K562 (cell line): ENCODE measurements around the gene ERO1B. TPM values are rescaled to one million over a fixed set of nuclear protein-coding genes. Genes with fewer than 3 reads are reported as not detected.
A peak's percentile ranks its signal among the peaks of the same experiment; 100 is the strongest.

Experiments
- ATAC-seq: fragments of 200-7000 bp; cut with Tn5 transposase; 3 replicates; pipeline ENCODE4 v1.9.1; 2020; ENCODE audit warnings: moderate library complexity
- BruUV-seq: library from RNA; stranded (reverse); fragments of 400-500 nt; replicated peaks from 2 replicates; lab custom pipeline; 2021; lab: Mats Ljungman, UMichigan
- CTCF ChIA-PET: fragments of 300-600 bp; formaldehyde crosslinking; extraction: SDS; loops from one replicate; lab custom pipeline; 2021; ENCODE audit warnings: low intra/inter-chr PET ratio; lab: Yijun Ruan, JAX
- POLR2A ChIA-PET: fragments of 300-600, 350-650 bp; sonication (Branson Sonifier 250); formaldehyde crosslinking; extraction: SDS; loops from one replicate; lab custom pipeline; 2021; ENCODE audit warnings: antibody characterized with exemption, inconsistent platforms; lab: Yijun Ruan, JAX
- DNase-seq, 4 experiments: peaks; one replicate each; pipeline versions ENCODE4 v3.0.0 to v3.0.0-alpha.2; 2011 to 2018; ENCODE audit warnings: low spot score in 3 of 4, mixed read lengths in 3 of 4; ENCODE audit errors: extremely low read depth in 1 of 4
- FAIRE-seq: peaks from 2 replicates; lab custom pipeline; 2011; peaks lifted over from hg19 to GRCh38; lab: Jason Lieb, UNC
- H2AFZ ChIP-seq: 2 replicates; pipeline ENCODE4 v1.6.0; 2011; ENCODE audit warnings: low read depth, low read length, control low read depth, inconsistent platforms
- H3K27ac ChIP-seq: fragments of 200-600 bp; 3 replicates; pipeline ENCODE4 v1.8.0; 2011; ENCODE audit warnings: low read depth, mild to moderate bottlenecking, control low read depth, inconsistent platforms, low read length, moderate library complexity, mixed read lengths; ENCODE audit errors: extremely low read depth
- H3K27me3 ChIP-seq, 2 experiments: fragments of 300-600 bp in 1 of 2; 2 replicates in 1 of 2; 3 replicates in 1 of 2; pipeline versions ENCODE4 v1.6.0 to v1.8.0; 2011; ENCODE audit warnings: inconsistent platforms in 2 of 2, low read length in 2 of 2, mild to moderate bottlenecking in 1 of 2, mixed read lengths in 1 of 2, moderate library complexity in 1 of 2; ENCODE audit not compliant: control insufficient read depth in 2 of 2, insufficient read depth in 2 of 2
- H3K36me3 ChIP-seq: fragments of 300-600 bp; 3 replicates; pipeline ENCODE4 v1.8.0; 2011; ENCODE audit warnings: mild to moderate bottlenecking, low read length, inconsistent platforms; ENCODE audit not compliant: control insufficient read depth, insufficient read depth
- H3K4me1 ChIP-seq, 2 experiments: fragments of 200-600 bp in 1 of 2; replicated peaks in 1 of 2; 2 replicates in 1 of 2; 3 replicates in 1 of 2; pipeline versions ENCODE4 v1.5.1 to v1.8.0; 2011; ENCODE audit warnings: inconsistent platforms in 2 of 2, low read length in 2 of 2, mild to moderate bottlenecking in 1 of 2, mixed read lengths in 1 of 2, moderate library complexity in 1 of 2; ENCODE audit not compliant: control insufficient read depth in 2 of 2, insufficient read depth in 2 of 2
- H3K4me2 ChIP-seq: 2 replicates; pipeline ENCODE4 v1.6.1; 2011; ENCODE audit warnings: low read length, control low read depth, inconsistent platforms, mixed read lengths; ENCODE audit not compliant: insufficient read depth
- H3K4me3 ChIP-seq: fragments of 200-600 bp; sonication (generic), shearing (Covaris generic); 2 replicates; pipeline ENCODE4 v1.5.1; 2016; ENCODE audit warnings: control low read depth, inconsistent platforms
- H3K79me2 ChIP-seq: fragments of 200-600 bp; 3 replicates; pipeline ENCODE4 v1.8.0; 2011; ENCODE audit warnings: low read length, inconsistent platforms; ENCODE audit not compliant: control insufficient read depth, insufficient read depth
- H3K9ac ChIP-seq, 2 experiments: 2 replicates each; pipeline versions ENCODE4 v1.6.0 to v1.6.1; 2011; ENCODE audit warnings: low read depth in 2 of 2, low read length in 2 of 2, control low read depth in 1 of 2, inconsistent platforms in 1 of 2, mild to moderate bottlenecking in 1 of 2, mixed read lengths in 1 of 2; ENCODE audit not compliant: insufficient read depth in 1 of 2
- H3K9me1 ChIP-seq: one replicate; pipeline ENCODE4 v1.6.0; 2011; ENCODE audit warnings: inconsistent platforms, mild to moderate bottlenecking, low read length, moderate library complexity; ENCODE audit not compliant: control insufficient read depth, insufficient read depth
- H3K9me3 ChIP-seq: replicated peaks from 2 replicates; pipeline ENCODE4 v1.5.1; 2011; ENCODE audit warnings: low read depth, low read length, inconsistent platforms; ENCODE audit not compliant: control insufficient read depth, insufficient read depth
- H4K20me1 ChIP-seq: replicated peaks from 2 replicates; pipeline ENCODE4 v1.6.1; 2011; ENCODE audit warnings: low read length, inconsistent platforms, mixed read lengths; ENCODE audit not compliant: control insufficient read depth, insufficient read depth
- ATF4 ChIP-seq: fragments of 450-650 bp; formaldehyde crosslinking; IDR thresholded peaks from 2 replicates; pipeline ENCODE4 v1.4.0; 2022; ENCODE audit warnings: mild to moderate bottlenecking, moderate library complexity
- HOXB6 ChIP-seq: fragments of 250-450 bp; sonication (Bioruptor Pico); IDR thresholded peaks from 2 replicates; pipeline ENCODE4 v1.5.1; 2022; ENCODE audit warnings: mild to moderate bottlenecking, borderline replicate concordance
- KLF6 ChIP-seq: fragments of 250-450 bp; sonication (Bioruptor Pico); IDR thresholded peaks from 2 replicates; pipeline ENCODE4 v1.4.0; 2020; ENCODE audit warnings: mild to moderate bottlenecking, moderate library complexity, borderline replicate concordance
- MECOM ChIP-seq: fragments of 250-450 bp; sonication (Bioruptor Pico); IDR thresholded peaks from 2 replicates; pipeline ENCODE4 v1.8.0; 2022; ENCODE audit warnings: inconsistent platforms
- MGA ChIP-seq: fragments of 450-650 bp; IDR thresholded peaks from 2 replicates; pipeline ENCODE4 v1.6.1; 2016; ENCODE audit warnings: mild to moderate bottlenecking, moderate library complexity
- MLX ChIP-seq, 2 experiments: fragments of 450-650 bp in 1 of 2; sonication (generic) in 1 of 2; formaldehyde crosslinking; conservative IDR thresholded peaks; 2 replicates each; pipeline versions ENCODE4 v1.4.0 to v1.8.1; 2020 to 2022; ENCODE audit warnings: mild to moderate bottlenecking in 1 of 2, missing genetic modification reagents in 1 of 2
- ZFP36 ChIP-seq: fragments of 150-350 bp; IDR thresholded peaks from 2 replicates; pipeline ENCODE4 v1.6.1; 2018; ENCODE audit warnings: low read length, low read depth; ENCODE audit not compliant: partially characterized antibody
- WGBS: fragments of 100-300 bp; shearing (Covaris generic); methylation state at CpG from one replicate; pipeline ENCODE4 v1.1.6; 2016; ENCODE audit warnings: low coverage, mixed read lengths; ENCODE audit not compliant: insufficient coverage; ENCODE audit errors: missing lambda C conversion rate; 5-methylcytosine and 5-hydroxymethylcytosine counted together
- in situ Hi-C: fragments of 300-500 bp; cut with MboI; formaldehyde crosslinking; loops from 4 replicates; pipeline ENCODE4 v1.15.0; 2018; ENCODE audit warnings: inconsistent platforms, mixed read lengths
- intact Hi-C: fragments of 100-400 bp; cut with micrococcal nuclease; formaldehyde crosslinking; loops from 2 replicates; pipeline ENCODE4 v1.14.2; 2022
- polyA plus RNA-seq, 8 experiments: library from polyadenylated mRNA; depleted of rRNA in 4 of 8; stranded (reverse) in 5 of 8; unstranded in 3 of 8; fragments of >200 nt; fragmentation: Nextera tagmentation in 2 of 8; fragmentation: Illumina TruSeq in 1 of 8; extraction: Ambion mirVana in 2 of 8; extraction: Trizol in 1 of 8; gene quantifications; 2 replicates each; pipeline versions ENCODE4 v1.2.1 to v1.2.3, GENCODE V29; 2011 to 2014; ENCODE audit warnings: inconsistent platforms in 1 of 8, missing spikeins in 1 of 8
- total RNA-seq, 7 experiments: library from RNA; depleted of rRNA in 6 of 7; stranded (reverse); fragments of >200 nt in 6 of 7; fragmentation: Illumina TruSeq in 2 of 7; extraction: Trizol in 2 of 7; gene quantifications; 2 replicates each; pipeline versions ENCODE4 v1.2.1 to v1.2.3, GENCODE V29; 2011 to 2021; ENCODE audit warnings: low replicate concordance in 1 of 7

ERO1B gene
- total and polyA plus RNA-seq, 9 of the 15 experiments (the other 6 are each of a cell fraction or from before 2014, with no cell fraction given) = 0.59 to 6.4 (median 4.2) TPM

- TF ChIP-seq MLX (CRISPR knock-in tag; conservative IDR thresholded peaks at IDR 0.05) = no peak
- TF ChIP-seq ATF4 = 0 out of 2 replicates have a peak, but pooled peaks have one; percentile 9
- peak; percentile 82 for TF ChIP-seq MECOM (CRISPR knock-in tag)
- TF ChIP-seq, all 486 proteins: peak for 32
Observed at GRCh38 chr1:236282425-236282716, 613 bp upstream of the ERO1B start (continued).

- ATAC-seq = peak; percentile 68
- intact Hi-C loops (loop anchor here (5.0 kb wide), 2 partner anchors 71 to 116 kb away; no protein-coding TSS in a partner anchor), in situ Hi-C loops (no loop called here)
- CTCF ChIA-PET = no interaction called here
- POLR2A ChIA-PET = interaction anchor here (0.6 to 2.0 kb wide), 21 partner anchors 8 to 319 kb away, joined by 3 to 13 read pairs (median 4); partner anchors contain the start of gene EDARADD
- 2% methylated on average over 32 of the region's 38 CpGs for WGBS
- Histone ChIP-seq H3K9me3 (no peaks in the 10 kb centered on the region), H4K20me1 (no peaks in the 10 kb centered on the region), H3K27ac (peak overlapping the region; percentile 74), H3K79me2 (no peaks in the 10 kb centered on the region; the same call in 2 of the 3 replicates), H3K4me3 (peak overlapping the region; percentile 79), H3K27me3 (no peaks in the 10 kb centered on the region), H3K9ac (peak overlapping the region; percentile 75 to 97), H3K36me3 (no peaks in the 10 kb centered on the region), H3K4me2 (peak overlapping the region; percentile 89), H3K9me1 (no peaks in the 10 kb centered on the region), H2AFZ (peak overlapping the region; percentile 97), H3K4me1 (peaks cover 13 to 23% of the 10 kb centered on the region in 2 experiments; a peak in 4 of 5 replicates)
- DNase-seq = peak in 3 of 4 experiments; percentile 42 to 58 (median 44)
- no peak for FAIRE-seq
- BruUV-seq = TSS peak; percentile 65
- TF ChIP-seq HOXB6 (CRISPR knock-in tag) = no peak
- no peak for TF ChIP-seq ZFP36
- peak; percentile 47 for TF ChIP-seq MGA
- TF ChIP-seq KLF6 (CRISPR knock-in tag) = no peak
Observed at GRCh38 chr1:236281198-236281653, 532 bp downstream of the ERO1B start.
